NK-92 (cell line): ENCODE results near the gene PLXNC1.
"Not testable (repeated sequence)": the region's sequence is repeated elsewhere in the genome, so short reads cannot be mapped to it uniquely, and the experiment has no call there.

Source experiments
- DNase-seq: peaks from one replicate; lab custom pipeline; 2025; ENCODE audit not compliant: unreplicated experiment; lab: John Stamatoyannopoulos, UW

The PLXNC1 gene

GRCh38 chr12:94285943-94286582 is 137.7 kb downstream of the PLXNC1 start:
- DNase-seq, result no peak

GRCh38 chr12:94286583-94287244 is 138.3 kb downstream of the PLXNC1 start:
- no peak for DNase-seq

GRCh38 chr12:94287245-94287628 is 138.9 kb downstream of the PLXNC1 start:
- DNase-seq, result no peak

- no peak for DNase-seq
Observed at GRCh38 chr12:94289461-94290312, 141.3 kb downstream of the PLXNC1 start.

GRCh38 chr12:94290353-94290752 is 142.0 kb downstream of the PLXNC1 start:
- no peak for DNase-seq

- no peak for DNase-seq
Observed at GRCh38 chr12:94297096-94297699, 148.8 kb downstream of the PLXNC1 start.

- no peak for DNase-seq
Observed at GRCh38 chr12:94297876-94298505, 149.6 kb downstream of the PLXNC1 start.

GRCh38 chr12:94299846-94300245 is 151.5 kb downstream of the PLXNC1 start:
- no peak for DNase-seq

GRCh38 chr12:94304012-94304411 is 155.6 kb downstream of the PLXNC1 start:
- DNase-seq, result no peak

GRCh38 chr12:94304566-94305061 is 156.2 kb downstream of the PLXNC1 start:
- DNase-seq, result no peak

- no peak for DNase-seq
Observed at GRCh38 chr12:94305130-94305957, 157.0 kb downstream of the PLXNC1 start.

GRCh38 chr12:94308612-94309011 is 160.2 kb downstream of the PLXNC1 start:
- DNase-seq, result no peak

GRCh38 chr12:94309373-94309772 is 161.0 kb downstream of the PLXNC1 start:
- no peak for DNase-seq

GRCh38 chr12:94312378-94312777 is 164.0 kb downstream of the PLXNC1 start:
- no peak for DNase-seq

GRCh38 chr12:94316600-94316999 is 168.2 kb downstream of the PLXNC1 start:
- not testable (repeated sequence) for DNase-seq

GRCh38 chr12:94318181-94318580 is 169.8 kb downstream of the PLXNC1 start:
- DNase-seq, result no peak

- no peak for DNase-seq
Observed at GRCh38 chr12:94320109-94320508, 171.7 kb downstream of the PLXNC1 start.

- no peak for DNase-seq
Observed at GRCh38 chr12:94322346-94322745, 174.0 kb downstream of the PLXNC1 start.

- no peak for DNase-seq
Observed at GRCh38 chr12:94326234-94326633, 177.9 kb downstream of the PLXNC1 start.

GRCh38 chr12:94326727-94327126 is 178.3 kb downstream of the PLXNC1 start:
- DNase-seq, result no peak
